ENCODE data around the gene ZNF219. TPM values are rescaled to one million over a fixed set of nuclear protein-coding genes. Genes with fewer than 3 reads are reported as not detected.
A peak's percentile ranks its signal among the peaks of the same experiment; 100 is the strongest.

The ZNF219 gene
- total RNA-seq, 1 experiment from 2014 or later, result 19.9 TPM

DNA sequence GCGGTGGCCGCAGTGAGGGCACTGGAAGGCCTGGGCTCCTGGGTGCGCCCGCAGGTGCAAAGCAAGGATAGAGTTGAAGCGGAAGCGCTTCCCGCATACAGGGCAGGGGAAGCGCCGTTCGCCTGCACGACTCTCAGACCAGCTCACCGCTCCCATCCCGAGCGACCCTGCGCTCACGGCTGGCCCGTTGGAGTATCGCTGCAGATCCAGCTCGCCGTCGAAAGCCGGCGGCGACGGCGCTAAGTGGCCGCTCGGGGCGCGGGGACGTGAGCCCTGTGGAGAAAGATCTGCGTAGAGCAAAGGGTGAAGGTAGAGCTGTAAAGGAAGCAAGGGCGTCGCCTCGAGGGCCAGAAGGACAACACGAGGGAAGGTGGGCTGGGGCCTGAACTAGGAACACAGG, 5.4 kb downstream of the ZNF219 start:
- intact Hi-C loops (cut with micrococcal nuclease; ENCODE audit: unreplicated experiment) (no loop called here), in situ Hi-C loops (cut with HindIII; ENCODE audit: low pct_unique_long_range_greater_than_20kb, low sequenced_read_pairs) (no loop called here)
- CTCF ChIA-PET, result interaction anchor here (0.9 to 2.9 kb wide), 5 partner anchors 10 to 78 kb away, joined by 3 to 18 read pairs (median 5); partner anchors contain the start of gene ARHGEF40
- no peak overlapping the region for H3K4me3 ChIP-seq (ENCODE audit: low read depth in 2 of 2, low read length in 2 of 2)
- ATAC-seq, result no peak; the same call in 1 of the 2 replicates
- BruUV-seq (replicated peaks), result no TSS peak
- no peak overlapping the region for H3K27ac ChIP-seq (ENCODE audit: low read length)
- POLR2A ChIA-PET, result no interaction called here
- TF ChIP-seq, protein P1, sequence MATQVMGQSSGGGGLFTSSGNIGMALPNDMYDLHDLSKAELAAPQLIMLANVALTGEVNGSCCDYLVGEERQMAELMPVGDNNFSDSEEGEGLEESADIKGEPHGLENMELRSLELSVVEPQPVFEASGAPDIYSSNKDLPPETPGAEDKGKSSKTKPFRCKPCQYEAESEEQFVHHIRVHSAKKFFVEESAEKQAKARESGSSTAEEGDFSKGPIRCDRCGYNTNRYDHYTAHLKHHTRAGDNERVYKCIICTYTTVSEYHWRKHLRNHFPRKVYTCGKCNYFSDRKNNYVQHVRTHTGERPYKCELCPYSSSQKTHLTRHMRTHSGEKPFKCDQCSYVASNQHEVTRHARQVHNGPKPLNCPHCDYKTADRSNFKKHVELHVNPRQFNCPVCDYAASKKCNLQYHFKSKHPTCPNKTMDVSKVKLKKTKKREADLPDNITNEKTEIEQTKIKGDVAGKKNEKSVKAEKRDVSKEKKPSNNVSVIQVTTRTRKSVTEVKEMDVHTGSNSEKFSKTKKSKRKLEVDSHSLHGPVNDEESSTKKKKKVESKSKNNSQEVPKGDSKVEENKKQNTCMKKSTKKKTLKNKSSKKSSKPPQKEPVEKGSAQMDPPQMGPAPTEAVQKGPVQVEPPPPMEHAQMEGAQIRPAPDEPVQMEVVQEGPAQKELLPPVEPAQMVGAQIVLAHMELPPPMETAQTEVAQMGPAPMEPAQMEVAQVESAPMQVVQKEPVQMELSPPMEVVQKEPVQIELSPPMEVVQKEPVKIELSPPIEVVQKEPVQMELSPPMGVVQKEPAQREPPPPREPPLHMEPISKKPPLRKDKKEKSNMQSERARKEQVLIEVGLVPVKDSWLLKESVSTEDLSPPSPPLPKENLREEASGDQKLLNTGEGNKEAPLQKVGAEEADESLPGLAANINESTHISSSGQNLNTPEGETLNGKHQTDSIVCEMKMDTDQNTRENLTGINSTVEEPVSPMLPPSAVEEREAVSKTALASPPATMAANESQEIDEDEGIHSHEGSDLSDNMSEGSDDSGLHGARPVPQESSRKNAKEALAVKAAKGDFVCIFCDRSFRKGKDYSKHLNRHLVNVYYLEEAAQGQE (IDR thresholded peaks at IDR 0.05; ENCODE audit: insufficient read depth in 1 of 2, low read depth in 2 of 2, low read length in 1 of 2), result no peak
- TF ChIP-seq TCF7L2 (IDR thresholded peaks at IDR 0.05; ENCODE audit: low read depth, low read length) (no peak), CTCF (IDR thresholded peaks at IDR 0.05) (no peak), POLR2AphosphoS5 (IDR thresholded peaks at IDR 0.05; ENCODE audit: low read depth, low read length) (no peak), SIN3A (IDR thresholded peaks at IDR 0.05; ENCODE audit: borderline replicate concordance, insufficient read depth, low read depth, low read length) (no peak)
- peaks cover 4% of the 10 kb centered on the region; the same call in 1 of the 2 replicates for H3K4me1 ChIP-seq (ENCODE audit: control insufficient read depth, insufficient read depth, low read length)
- H3K9me3 ChIP-seq (ENCODE audit: control insufficient read depth, insufficient read depth, low read depth, low read length), result no peaks in the 10 kb centered on the region
- no peaks in the 10 kb centered on the region for H3K36me3 ChIP-seq (ENCODE audit: control insufficient read depth, insufficient read depth, low read length)
- no peak for DNase-seq (ENCODE audit: low read depth, low spot score)
- no peaks in the 10 kb centered on the region for H3K27me3 ChIP-seq (ENCODE audit: control insufficient read depth, insufficient read depth, low read length)

GRCh38 chr14:21092273-21093011, 6.0 kb downstream of the ZNF219 start:
- intact Hi-C loops (cut with micrococcal nuclease; ENCODE audit: unreplicated experiment), result loop anchor here (1.0 kb wide), 1 partner anchor 24 kb away; no protein-coding TSS in a partner anchor
- ChIA-PET CTCF (interaction anchor here (0.9 to 2.9 kb wide), 6 partner anchors 11 to 78 kb away, joined by 3 to 18 read pairs (median 5); partner anchors contain the start of gene ARHGEF40), POLR2A (no interaction called here)
- ATAC-seq (peak; percentile 83), DNase-seq (ENCODE audit: low read depth, low spot score) (peak; percentile 82)
- Histone ChIP-seq H3K4me3 (ENCODE audit: low read depth in 2 of 2, low read length in 2 of 2) (no peak overlapping the region), H3K4me1 (ENCODE audit: control insufficient read depth, insufficient read depth, low read length) (peaks cover 4% of the 10 kb centered on the region; the same call in 1 of the 2 replicates), H3K36me3 (ENCODE audit: control insufficient read depth, insufficient read depth, low read length) (no peaks in the 10 kb centered on the region), H3K9me3 (ENCODE audit: control insufficient read depth, insufficient read depth, low read depth, low read length) (no peaks in the 10 kb centered on the region), H3K27ac (ENCODE audit: low read length) (no peak overlapping the region), H3K27me3 (ENCODE audit: control insufficient read depth, insufficient read depth, low read length) (no peaks in the 10 kb centered on the region)
- in situ Hi-C loops (cut with HindIII; ENCODE audit: low pct_unique_long_range_greater_than_20kb, low sequenced_read_pairs), result no loop called here
- BruUV-seq (replicated peaks), result no TSS peak
- TF ChIP-seq CTCF (IDR thresholded peaks at IDR 0.05) (peak; percentile 100), POLR2AphosphoS5 (IDR thresholded peaks at IDR 0.05; ENCODE audit: low read depth, low read length) (peak; percentile 29; the same call in 1 of the 2 replicates), TCF7L2 (IDR thresholded peaks at IDR 0.05; ENCODE audit: low read depth, low read length) (no peak), SIN3A (IDR thresholded peaks at IDR 0.05; ENCODE audit: borderline replicate concordance, insufficient read depth, low read depth, low read length) (no peak)
- TF ChIP-seq, protein P1 (IDR thresholded peaks at IDR 0.05; ENCODE audit: insufficient read depth in 1 of 2, low read depth in 2 of 2, low read length in 1 of 2), result peak in 1 of 2 experiments; percentile 69; a peak in 2 of 4 replicates

All from Panc1 (cell line).